Mesothelial cell of epicardium (in vitro differentiated cells): ENCODE results near the gene MYRIP. TPM values are rescaled to one million over a fixed set of nuclear protein-coding genes. Genes with fewer than 3 reads are reported as not detected.

Experiments used
- DNase-seq, 2 experiments: peaks; one replicate each; pipeline ENCODE4 v3.0.0; 2021; ENCODE audit warnings: low spot score in 2 of 2; ENCODE audit not compliant: unreplicated experiment in 2 of 2
- H3K27ac Mint-ChIP-seq: 2 replicates; pipeline ENCODE4 v1.8.0; 2021; ENCODE audit warnings: mixed read lengths
- H3K27me3 Mint-ChIP-seq: 2 replicates; pipeline ENCODE4 v1.8.0; 2021; ENCODE audit warnings: low read depth, mixed read lengths
- H3K36me3 Mint-ChIP-seq: 2 replicates; pipeline ENCODE4 v1.8.0; 2021; ENCODE audit warnings: mixed read lengths
- H3K4me1 Mint-ChIP-seq: 2 replicates; pipeline ENCODE4 v1.8.0; 2021; ENCODE audit warnings: mixed read lengths
- H3K4me3 Mint-ChIP-seq: 2 replicates; pipeline ENCODE4 v1.8.0; 2021; ENCODE audit warnings: mild to moderate bottlenecking, moderate library complexity, mixed read lengths
- H3K9me3 Mint-ChIP-seq: 2 replicates; pipeline ENCODE4 v1.8.0; 2021; ENCODE audit warnings: mixed read lengths
- CTCF ChIP-seq: fragments of 200-600 bp; sonication (generic); IDR thresholded peaks from one replicate; pipeline ENCODE4 v1.5.0; 2021; ENCODE audit warnings: antibody characterized with exemption; ENCODE audit not compliant: unreplicated experiment
- total RNA-seq: library from RNA; stranded (reverse); gene quantifications from 3 replicates; pipeline ENCODE4 v1.2.1, GENCODE V29; 2021

MYRIP gene
- total RNA-seq, 1 donor from 2014 or later, result 0.63 TPM

GRCh38 chr3:40097131-40098117 is 288.0 kb downstream of the MYRIP start:
- H3K36me3 Mint-ChIP-seq, result no peaks in the 10 kb centered on the region
- no peak for TF ChIP-seq CTCF
- H3K4me3 Mint-ChIP-seq, result no peak overlapping the region
- DNase-seq, result no peak
- H3K4me1 Mint-ChIP-seq, result no peaks in the 10 kb centered on the region
- H3K9me3 Mint-ChIP-seq, result peaks cover 8% of the 10 kb centered on the region
- peaks cover 14% of the 10 kb centered on the region for H3K27me3 Mint-ChIP-seq
- no peak overlapping the region for H3K27ac Mint-ChIP-seq

- Mint-ChIP-seq H3K27ac (no peak overlapping the region), H3K4me3 (no peak overlapping the region), H3K4me1 (no peaks in the 10 kb centered on the region), H3K36me3 (no peaks in the 10 kb centered on the region), H3K27me3 (peaks cover 14% of the 10 kb centered on the region), H3K9me3 (peaks cover 8% of the 10 kb centered on the region)
- no peak for TF ChIP-seq CTCF
- DNase-seq, result no peak
These were observed 288.9 kb downstream of the MYRIP start for GRCh38 chr3:40098261-40098759.

GRCh38 chr3:40099871-40100270 is 290.5 kb downstream of the MYRIP start:
- Mint-ChIP-seq H3K4me3 (no peak overlapping the region), H3K27ac (no peak overlapping the region), H3K4me1 (no peaks in the 10 kb centered on the region), H3K9me3 (peaks cover 8% of the 10 kb centered on the region), H3K36me3 (no peaks in the 10 kb centered on the region), H3K27me3 (peaks cover 12% of the 10 kb centered on the region)
- no peak for TF ChIP-seq CTCF
- DNase-seq, result no peak

GRCh38 chr3:40102182-40102581 is 292.8 kb downstream of the MYRIP start:
- no peak overlapping the region for H3K4me3 Mint-ChIP-seq
- DNase-seq, result no peak
- peaks cover 8% of the 10 kb centered on the region for H3K9me3 Mint-ChIP-seq
- no peak overlapping the region for H3K27ac Mint-ChIP-seq
- peaks cover 9% of the 10 kb centered on the region for H3K27me3 Mint-ChIP-seq
- no peak for TF ChIP-seq CTCF
- H3K36me3 Mint-ChIP-seq, result no peaks in the 10 kb centered on the region
- H3K4me1 Mint-ChIP-seq, result no peaks in the 10 kb centered on the region

- Mint-ChIP-seq H3K27me3 (peaks cover 5% of the 10 kb centered on the region), H3K27ac (no peak overlapping the region), H3K4me3 (no peak overlapping the region), H3K36me3 (no peaks in the 10 kb centered on the region), H3K4me1 (no peaks in the 10 kb centered on the region), H3K9me3 (peaks cover 8% of the 10 kb centered on the region)
- no peak for TF ChIP-seq CTCF
- DNase-seq, result no peak
These were observed 294.4 kb downstream of the MYRIP start for GRCh38 chr3:40103829-40104228.
